Measurements from ENCODE around the gene ANAPC5. TPM values are rescaled to one million over a fixed set of nuclear protein-coding genes. Genes with fewer than 3 reads are reported as not detected.
"Not testable (repeated sequence)": the region's sequence is repeated elsewhere in the genome, so short reads cannot be mapped to it uniquely, and the experiment has no call there.

ANAPC5 gene
- total RNA-seq, 1 donor from 2014 or later = 144 TPM

GRCh38 chr12:121379945-121380344 lies 27.7 kb upstream of the ANAPC5 start:
- Mint-ChIP-seq H3K36me3 (ENCODE audit: low read depth) (no peaks in the 10 kb centered on the region), H3K27ac (no peak overlapping the region), H3K4me3 (no peak overlapping the region), H3K9me3 (no peaks in the 10 kb centered on the region), H3K27me3 (ENCODE audit: insufficient read depth) (peaks cover 15% of the 10 kb centered on the region), H3K4me1 (ENCODE audit: low read depth) (no peaks in the 10 kb centered on the region)
- DNase-seq (ENCODE audit: low spot score) = no peak
- intact Hi-C loops (cut with micrococcal nuclease) = no loop called here

- DNase-seq (ENCODE audit: low spot score) = no peak
- Mint-ChIP-seq H3K27ac (no peak overlapping the region), H3K27me3 (ENCODE audit: insufficient read depth) (peaks cover 15% of the 10 kb centered on the region), H3K4me3 (no peak overlapping the region), H3K36me3 (ENCODE audit: low read depth) (no peaks in the 10 kb centered on the region), H3K4me1 (ENCODE audit: low read depth) (no peaks in the 10 kb centered on the region), H3K9me3 (no peaks in the 10 kb centered on the region)
- intact Hi-C loops (cut with micrococcal nuclease) = no loop called here
These were observed 26.5 kb upstream of the ANAPC5 start for GRCh38 chr12:121378736-121379135.

- intact Hi-C loops (cut with micrococcal nuclease) = no loop called here
- no peak overlapping the region for H3K4me3 Mint-ChIP-seq
- no peaks in the 10 kb centered on the region for H3K36me3 Mint-ChIP-seq (ENCODE audit: low read depth)
- no peaks in the 10 kb centered on the region for H3K4me1 Mint-ChIP-seq (ENCODE audit: low read depth)
- no peak for DNase-seq (ENCODE audit: low spot score)
- no peaks in the 10 kb centered on the region for H3K9me3 Mint-ChIP-seq
- no peak overlapping the region for H3K27ac Mint-ChIP-seq
- peaks cover 12% of the 10 kb centered on the region for H3K27me3 Mint-ChIP-seq (ENCODE audit: insufficient read depth)
These were observed 24.8 kb upstream of the ANAPC5 start for GRCh38 chr12:121376754-121377697.

GRCh38 chr12:121374945-121375584 lies 22.9 kb upstream of the ANAPC5 start:
- H3K36me3 Mint-ChIP-seq (ENCODE audit: low read depth); DNase-seq (ENCODE audit: low spot score); H3K27ac Mint-ChIP-seq; H3K9me3 Mint-ChIP-seq; H3K4me1 Mint-ChIP-seq (ENCODE audit: low read depth); H3K4me3 Mint-ChIP-seq; intact Hi-C loops (cut with micrococcal nuclease): not testable (repeated sequence)
- peaks cover 13% of the 10 kb centered on the region for H3K27me3 Mint-ChIP-seq (ENCODE audit: insufficient read depth)

GRCh38 chr12:121374336-121374735 lies 22.1 kb upstream of the ANAPC5 start:
- H3K4me3 Mint-ChIP-seq; H3K9me3 Mint-ChIP-seq; H3K36me3 Mint-ChIP-seq (ENCODE audit: low read depth); DNase-seq (ENCODE audit: low spot score); H3K4me1 Mint-ChIP-seq (ENCODE audit: low read depth); H3K27ac Mint-ChIP-seq; intact Hi-C loops (cut with micrococcal nuclease): not testable (repeated sequence)
- peaks cover 13% of the 10 kb centered on the region for H3K27me3 Mint-ChIP-seq (ENCODE audit: insufficient read depth)

GRCh38 chr12:121373755-121374154 lies 21.5 kb upstream of the ANAPC5 start:
- no peak for DNase-seq (ENCODE audit: low spot score)
- Mint-ChIP-seq H3K36me3 (ENCODE audit: low read depth) (no peaks in the 10 kb centered on the region), H3K4me1 (ENCODE audit: low read depth) (no peaks in the 10 kb centered on the region), H3K9me3 (no peaks in the 10 kb centered on the region), H3K27me3 (ENCODE audit: insufficient read depth) (peaks cover 9% of the 10 kb centered on the region), H3K27ac (no peak overlapping the region), H3K4me3 (no peak overlapping the region)
- intact Hi-C loops (cut with micrococcal nuclease) = no loop called here

GRCh38 chr12:121371404-121371803 lies 19.2 kb upstream of the ANAPC5 start:
- Mint-ChIP-seq H3K4me3 (no peak overlapping the region), H3K4me1 (ENCODE audit: low read depth) (no peaks in the 10 kb centered on the region), H3K36me3 (ENCODE audit: low read depth) (no peaks in the 10 kb centered on the region)

GRCh38 chr12:121366063-121366459 lies 13.8 kb upstream of the ANAPC5 start:
- Mint-ChIP-seq H3K36me3 (ENCODE audit: low read depth) (no peaks in the 10 kb centered on the region), H3K4me1 (ENCODE audit: low read depth) (peaks cover 5% of the 10 kb centered on the region), H3K4me3 (no peak overlapping the region), H3K9me3 (no peaks in the 10 kb centered on the region), H3K27ac (peak overlapping the region; percentile 2), H3K27me3 (ENCODE audit: insufficient read depth) (peaks cover 22% of the 10 kb centered on the region)
- no peak for DNase-seq (ENCODE audit: low spot score)
- intact Hi-C loops (cut with micrococcal nuclease) = no loop called here

More at GRCh38 chr12:121371404-121371803, 19.2 kb upstream of the ANAPC5 start:
- peaks cover 3% of the 10 kb centered on the region for H3K27me3 Mint-ChIP-seq (ENCODE audit: insufficient read depth)
- no peak overlapping the region for H3K27ac Mint-ChIP-seq
- no peaks in the 10 kb centered on the region for H3K9me3 Mint-ChIP-seq
- no peak for DNase-seq (ENCODE audit: low spot score)
- intact Hi-C loops (cut with micrococcal nuclease) = no loop called here

GRCh38 chr12:121365416-121366062 lies 13.3 kb upstream of the ANAPC5 start:
- Mint-ChIP-seq H3K27me3 (ENCODE audit: insufficient read depth) (peaks cover 21% of the 10 kb centered on the region), H3K27ac (peak overlapping the region; percentile 2), H3K4me3 (no peak overlapping the region), H3K36me3 (ENCODE audit: low read depth) (no peaks in the 10 kb centered on the region), H3K4me1 (ENCODE audit: low read depth) (peaks cover 5% of the 10 kb centered on the region), H3K9me3 (no peaks in the 10 kb centered on the region)
- no peak for DNase-seq (ENCODE audit: low spot score)
- intact Hi-C loops (cut with micrococcal nuclease) = no loop called here

GRCh38 chr12:121364683-121365121 lies 12.5 kb upstream of the ANAPC5 start:
- Mint-ChIP-seq H3K4me1 (ENCODE audit: low read depth) (peaks cover 5% of the 10 kb centered on the region), H3K27me3 (ENCODE audit: insufficient read depth) (peaks cover 21% of the 10 kb centered on the region), H3K27ac (no peak overlapping the region), H3K4me3 (no peak overlapping the region), H3K9me3 (no peaks in the 10 kb centered on the region), H3K36me3 (ENCODE audit: low read depth) (no peaks in the 10 kb centered on the region)
- DNase-seq (ENCODE audit: low spot score) = no peak
- intact Hi-C loops (cut with micrococcal nuclease) = no loop called here

GRCh38 chr12:121358073-121358472 lies 5.9 kb upstream of the ANAPC5 start:
- peaks cover 14% of the 10 kb centered on the region for H3K27me3 Mint-ChIP-seq (ENCODE audit: insufficient read depth)
- H3K36me3 Mint-ChIP-seq (ENCODE audit: low read depth) = no peaks in the 10 kb centered on the region
- peaks cover 7% of the 10 kb centered on the region for H3K4me1 Mint-ChIP-seq (ENCODE audit: low read depth)
- intact Hi-C loops (cut with micrococcal nuclease) = no loop called here
- H3K9me3 Mint-ChIP-seq = no peaks in the 10 kb centered on the region
- DNase-seq (ENCODE audit: low spot score) = no peak
- no peak overlapping the region for H3K27ac Mint-ChIP-seq
- H3K4me3 Mint-ChIP-seq = no peak overlapping the region

- no peak for DNase-seq (ENCODE audit: low spot score)
- peaks cover 15% of the 10 kb centered on the region for H3K4me1 Mint-ChIP-seq (ENCODE audit: low read depth)
- intact Hi-C loops (cut with micrococcal nuclease) = no loop called here
- no peak overlapping the region for H3K27ac Mint-ChIP-seq
- H3K27me3 Mint-ChIP-seq (ENCODE audit: insufficient read depth) = peaks cover 11% of the 10 kb centered on the region
- H3K36me3 Mint-ChIP-seq (ENCODE audit: low read depth) = no peaks in the 10 kb centered on the region
- no peak overlapping the region for H3K4me3 Mint-ChIP-seq
- no peaks in the 10 kb centered on the region for H3K9me3 Mint-ChIP-seq
These were observed 5.1 kb upstream of the ANAPC5 start for GRCh38 chr12:121357331-121357730.

GRCh38 chr12:121356657-121357056 lies 4.4 kb upstream of the ANAPC5 start:
- intact Hi-C loops (cut with micrococcal nuclease) = no loop called here
- Mint-ChIP-seq H3K36me3 (ENCODE audit: low read depth) (no peaks in the 10 kb centered on the region), H3K27ac (no peak overlapping the region), H3K4me3 (no peak overlapping the region), H3K4me1 (ENCODE audit: low read depth) (peaks cover 17% of the 10 kb centered on the region), H3K27me3 (ENCODE audit: insufficient read depth) (peaks cover 11% of the 10 kb centered on the region), H3K9me3 (no peaks in the 10 kb centered on the region)
- no peak for DNase-seq (ENCODE audit: low spot score)
